Measurements from ENCODE around the gene KLHDC7B. TPM values are rescaled to one million over a fixed set of nuclear protein-coding genes. Genes with fewer than 3 reads are reported as not detected.

Gene KLHDC7B
- polyA plus RNA-seq, 4 donors = 0.10 to 0.28 TPM; not detected in 2

GRCh38 chr22:50586416-50586815 lies 40.7 kb downstream of the KLHDC7B start:
- no peak overlapping the region for H3K27ac ChIP-seq (ENCODE audit: low read depth in 1 of 3, low read length in 2 of 3)
- FAIRE-seq (no peak), DNase-seq (no peak)
- H3K4me3 ChIP-seq (ENCODE audit: low read depth in 1 of 3, low read length in 3 of 3) = no peak overlapping the region
- H3K36me3 ChIP-seq (ENCODE audit: control insufficient read depth in 3 of 3, insufficient read depth in 2 of 3, low read depth in 1 of 3, low read length in 3 of 3) = peaks cover 0 to 5% (median 0%) of the 10 kb centered on the region in 3 donors
- peaks cover 0 to 3% (median 0%) of the 10 kb centered on the region in 3 donors for H3K27me3 ChIP-seq (ENCODE audit: control insufficient read depth in 3 of 3, insufficient read depth in 3 of 3, low read length in 3 of 3)
- 75 to 92% (median 79%) methylated on average over 5 of the region's 5 CpGs for WGBS, 3 donors
- H3K9me3 ChIP-seq (ENCODE audit: control insufficient read depth in 2 of 2, insufficient read depth in 1 of 2, low read depth in 1 of 2, low read length in 1 of 2) = no peaks in the 10 kb centered on the region
- peaks cover 4 to 6% (median 4%) of the 10 kb centered on the region in 3 donors for H3K4me1 ChIP-seq (ENCODE audit: control insufficient read depth in 3 of 3, insufficient read depth in 2 of 3, low read depth in 1 of 3, low read length in 2 of 3)

- 94 to 98% (median 98%) methylated on average over 5 of the region's 5 CpGs for WGBS, 3 donors
- no peak overlapping the region for H3K4me3 ChIP-seq (ENCODE audit: low read depth in 1 of 3, low read length in 3 of 3)
Observed at GRCh38 chr22:50587407-50587806, 41.7 kb downstream of the KLHDC7B start.

GRCh38 chr22:50595189-50595588 lies 49.5 kb downstream of the KLHDC7B start:
- Histone ChIP-seq H3K27ac (ENCODE audit: low read depth in 1 of 3, low read length in 2 of 3) (no peak overlapping the region), H3K36me3 (ENCODE audit: control insufficient read depth in 3 of 3, insufficient read depth in 2 of 3, low read depth in 1 of 3, low read length in 3 of 3) (no peaks in the 10 kb centered on the region), H3K4me3 (ENCODE audit: low read depth in 1 of 3, low read length in 3 of 3) (no peak overlapping the region), H3K9me3 (ENCODE audit: control insufficient read depth in 2 of 2, insufficient read depth in 1 of 2, low read depth in 1 of 2, low read length in 1 of 2) (no peaks in the 10 kb centered on the region), H3K27me3 (ENCODE audit: control insufficient read depth in 3 of 3, insufficient read depth in 3 of 3, low read length in 3 of 3) (peaks cover 0 to 12% (median 2%) of the 10 kb centered on the region in 3 donors), H3K4me1 (ENCODE audit: control insufficient read depth in 3 of 3, insufficient read depth in 2 of 3, low read depth in 1 of 3, low read length in 2 of 3) (peaks cover 0 to 3% (median 0%) of the 10 kb centered on the region in 3 donors)
- DNase-seq (no peak), FAIRE-seq (no peak)
- 74 to 92% (median 86%) methylated on average over 3 of the region's 3 CpGs for WGBS, 3 donors

More at GRCh38 chr22:50587407-50587806, 41.7 kb downstream of the KLHDC7B start:
- H3K9me3 ChIP-seq (ENCODE audit: control insufficient read depth in 2 of 2, insufficient read depth in 1 of 2, low read depth in 1 of 2, low read length in 1 of 2) = no peaks in the 10 kb centered on the region
- H3K27me3 ChIP-seq (ENCODE audit: control insufficient read depth in 3 of 3, insufficient read depth in 3 of 3, low read length in 3 of 3) = peaks cover 0 to 3% (median 0%) of the 10 kb centered on the region in 3 donors
- no peak for DNase-seq
- peaks cover 0 to 2% (median 0%) of the 10 kb centered on the region in 3 donors for H3K36me3 ChIP-seq (ENCODE audit: control insufficient read depth in 3 of 3, insufficient read depth in 2 of 3, low read depth in 1 of 3, low read length in 3 of 3)
- no peak overlapping the region for H3K27ac ChIP-seq (ENCODE audit: low read depth in 1 of 3, low read length in 2 of 3)
- FAIRE-seq = no peak
- H3K4me1 ChIP-seq (ENCODE audit: control insufficient read depth in 3 of 3, insufficient read depth in 2 of 3, low read depth in 1 of 3, low read length in 2 of 3) = peaks cover 0 to 4% (median 0%) of the 10 kb centered on the region in 3 donors

GRCh38 chr22:50597097-50597496 lies 51.4 kb downstream of the KLHDC7B start:
- no peaks in the 10 kb centered on the region for H3K9me3 ChIP-seq (ENCODE audit: control insufficient read depth in 2 of 2, insufficient read depth in 1 of 2, low read depth in 1 of 2, low read length in 1 of 2)
- DNase-seq = no peak
- peaks cover 0 to 3% (median 0%) of the 10 kb centered on the region in 3 donors for H3K4me1 ChIP-seq (ENCODE audit: control insufficient read depth in 3 of 3, insufficient read depth in 2 of 3, low read depth in 1 of 3, low read length in 2 of 3)
- H3K4me3 ChIP-seq (ENCODE audit: low read depth in 1 of 3, low read length in 3 of 3) = no peak overlapping the region
- no peak overlapping the region for H3K27ac ChIP-seq (ENCODE audit: low read depth in 1 of 3, low read length in 2 of 3)
- H3K27me3 ChIP-seq (ENCODE audit: control insufficient read depth in 3 of 3, insufficient read depth in 3 of 3, low read length in 3 of 3) = peaks cover 0 to 24% (median 6%) of the 10 kb centered on the region in 3 donors
- no peaks in the 10 kb centered on the region for H3K36me3 ChIP-seq (ENCODE audit: control insufficient read depth in 3 of 3, insufficient read depth in 2 of 3, low read depth in 1 of 3, low read length in 3 of 3)
- no peak for FAIRE-seq
- WGBS, 3 donors = 88 to 90% (median 88%) methylated on average over 5 of the region's 5 CpGs

GRCh38 chr22:50599816-50600455 lies 54.2 kb downstream of the KLHDC7B start:
- DNase-seq = peak; percentile 22 to 79
- FAIRE-seq = no peak
- Histone ChIP-seq H3K9me3 (ENCODE audit: control insufficient read depth in 2 of 2, insufficient read depth in 1 of 2, low read depth in 1 of 2, low read length in 1 of 2) (no peaks in the 10 kb centered on the region), H3K27me3 (ENCODE audit: control insufficient read depth in 3 of 3, insufficient read depth in 3 of 3, low read length in 3 of 3) (peaks cover 18 to 49% (median 25%) of the 10 kb centered on the region in 3 donors), H3K36me3 (ENCODE audit: control insufficient read depth in 3 of 3, insufficient read depth in 2 of 3, low read depth in 1 of 3, low read length in 3 of 3) (no peaks in the 10 kb centered on the region), H3K27ac (ENCODE audit: low read depth in 1 of 3, low read length in 2 of 3) (no peak overlapping the region), H3K4me1 (ENCODE audit: control insufficient read depth in 3 of 3, insufficient read depth in 2 of 3, low read depth in 1 of 3, low read length in 2 of 3) (peaks cover 0 to 3% (median 0%) of the 10 kb centered on the region in 3 donors), H3K4me3 (ENCODE audit: low read depth in 1 of 3, low read length in 3 of 3) (peak overlapping the region in 1 of 3 donors; percentile 60)
- 15 to 17% (median 16%) methylated on average over 51 to 52 of the region's 52 CpGs for WGBS, 3 donors

- no peaks in the 10 kb centered on the region for H3K36me3 ChIP-seq (ENCODE audit: control insufficient read depth in 3 of 3, insufficient read depth in 2 of 3, low read depth in 1 of 3, low read length in 3 of 3)
- H3K27ac ChIP-seq (ENCODE audit: low read depth in 1 of 3, low read length in 2 of 3) = no peak within 1 kb of the TSS
- H3K9me3 ChIP-seq (ENCODE audit: control insufficient read depth in 2 of 2, insufficient read depth in 1 of 2, low read depth in 1 of 2, low read length in 1 of 2) = no peaks in the 10 kb centered on the region
- DNase-seq (peak in 1 of 2 donors; percentile 23), FAIRE-seq (no peak)
- H3K4me1 ChIP-seq (ENCODE audit: control insufficient read depth in 3 of 3, insufficient read depth in 2 of 3, low read depth in 1 of 3, low read length in 2 of 3) = peaks cover 0 to 3% (median 0%) of the 10 kb centered on the region in 3 donors
- peaks cover 18 to 55% (median 25%) of the 10 kb centered on the region in 3 donors for H3K27me3 ChIP-seq (ENCODE audit: control insufficient read depth in 3 of 3, insufficient read depth in 3 of 3, low read length in 3 of 3)
- WGBS, 3 donors = 0 to 1% (median 0%) methylated on average over 7 to 61 of the region's 61 CpGs
- H3K4me3 ChIP-seq (ENCODE audit: low read depth in 1 of 3, low read length in 3 of 3) = peak within 1 kb of the TSS in 2 of 3 donors; percentile 35 to 60
Observed at GRCh38 chr22:50600538-50600937, 54.8 kb downstream of the KLHDC7B start, which contains the start of gene MAPK8IP2. MAPK8IP2 (plus strand) TSS chr22:50600793; CDS start chr22:50600819, 26 bp downstream.

Other genes starting within 250 kb of the KLHDC7B start
- 100 to 1,000 TPM in 2 of 4 donors, 10 to 100 TPM in 2; 70.3 to 179 (median 95.2) TPM for gene PLXNB2, start 238.3 kb upstream of the KLHDC7B start, polyA plus RNA-seq
- 1 to 10 TPM; 1.9 to 4.5 (median 2.5) TPM for gene DENND6B, start 218.9 kb upstream of the KLHDC7B start, polyA plus RNA-seq
- gene PPP6R2, start 202.6 kb upstream of the KLHDC7B start, polyA plus RNA-seq = 10 to 100 TPM; 28.6 to 41.2 (median 38.8) TPM
- gene SBF1, start 70.9 kb upstream of the KLHDC7B start, polyA plus RNA-seq = 10 to 100 TPM; 27.3 to 43.7 (median 35.4) TPM
- gene ADM2, start 64.4 kb upstream of the KLHDC7B start, polyA plus RNA-seq = 10 to 100 TPM in 2 of 4 donors, 1 to 10 TPM in 2; 2.2 to 14.7 (median 8.7) TPM
- under 1 TPM in 2 of 4 donors, not detected in 2; 0.28 to 0.44 TPM for gene MIOX, start 59.0 kb upstream of the KLHDC7B start, polyA plus RNA-seq
- 10 to 100 TPM; 37.8 to 52.8 (median 46.9) TPM for gene LMF2, start 38.2 kb upstream of the KLHDC7B start, polyA plus RNA-seq
- gene NCAPH2, start 37.7 kb upstream of the KLHDC7B start, polyA plus RNA-seq = 10 to 100 TPM; 29.3 to 45.9 (median 39.8) TPM
- 1 to 10 TPM in 3 of 4 donors, under 1 TPM in 1; 0.92 to 2.7 (median 2.3) TPM for gene SCO2, start 20.3 kb upstream of the KLHDC7B start, polyA plus RNA-seq
- gene TYMP, start 15.9 kb upstream of the KLHDC7B start, polyA plus RNA-seq = 100 to 1,000 TPM in 1 of 4 donors, 10 to 100 TPM in 3; 10.7 to 172 (median 90.0) TPM
- under 1 TPM in 1 of 4 donors, not detected in 3; 0.33 TPM for gene SYCE3, start 17.0 kb downstream of the KLHDC7B start, polyA plus RNA-seq
- gene CPT1B, start 32.5 kb downstream of the KLHDC7B start, polyA plus RNA-seq = 100 to 1,000 TPM in 1 of 4 donors, 10 to 100 TPM in 3; 14.6 to 115 (median 42.4) TPM
- 100 to 1,000 TPM in 3 of 4 donors, 10 to 100 TPM in 1; 61.2 to 371 (median 223) TPM for gene CHKB, start 37.0 kb downstream of the KLHDC7B start, polyA plus RNA-seq
- 1 to 10 TPM in 2 of 4 donors, under 1 TPM in 2; 0.22 to 3.5 (median 0.82) TPM for gene MAPK8IP2, start 54.9 kb downstream of the KLHDC7B start, polyA plus RNA-seq
- gene ARSA, start 82.3 kb downstream of the KLHDC7B start, polyA plus RNA-seq = 10 to 100 TPM; 28.2 to 85.9 (median 71.3) TPM
- gene SHANK3, start 126.9 kb downstream of the KLHDC7B start, polyA plus RNA-seq = 10 to 100 TPM in 2 of 4 donors, under 1 TPM in 2; 0.27 to 19.6 (median 5.2) TPM
- gene ACR, start 192.3 kb downstream of the KLHDC7B start, polyA plus RNA-seq = 1 to 10 TPM in 1 of 4 donors, under 1 TPM in 1, not detected in 2; 0.25 to 1.1 TPM
- 10 to 100 TPM in 3 of 4 donors, 1 to 10 TPM in 1; 7.6 to 31.3 (median 12.7) TPM for gene RABL2B, start 237.7 kb downstream of the KLHDC7B start, polyA plus RNA-seq